Measurements from ENCODE around the gene BCORL1.

- TF ChIP-seq CTCF (IDR thresholded peaks at IDR 0.05): no peak
- TF ChIP-seq POLR2A (IDR thresholded peaks at IDR 0.05): no peak
Measured at GRCh38 chrX:130080791-130081367, 98.4 kb downstream of the BCORL1 start.

All from esophagus squamous epithelium (tissue), 4 donors.